ENCODE data around the gene SUPT3H.
"Not testable (repeated sequence)": the region's sequence is repeated elsewhere in the genome, so short reads cannot be mapped to it uniquely, and the experiment has no call there.

The SUPT3H gene

DNA sequence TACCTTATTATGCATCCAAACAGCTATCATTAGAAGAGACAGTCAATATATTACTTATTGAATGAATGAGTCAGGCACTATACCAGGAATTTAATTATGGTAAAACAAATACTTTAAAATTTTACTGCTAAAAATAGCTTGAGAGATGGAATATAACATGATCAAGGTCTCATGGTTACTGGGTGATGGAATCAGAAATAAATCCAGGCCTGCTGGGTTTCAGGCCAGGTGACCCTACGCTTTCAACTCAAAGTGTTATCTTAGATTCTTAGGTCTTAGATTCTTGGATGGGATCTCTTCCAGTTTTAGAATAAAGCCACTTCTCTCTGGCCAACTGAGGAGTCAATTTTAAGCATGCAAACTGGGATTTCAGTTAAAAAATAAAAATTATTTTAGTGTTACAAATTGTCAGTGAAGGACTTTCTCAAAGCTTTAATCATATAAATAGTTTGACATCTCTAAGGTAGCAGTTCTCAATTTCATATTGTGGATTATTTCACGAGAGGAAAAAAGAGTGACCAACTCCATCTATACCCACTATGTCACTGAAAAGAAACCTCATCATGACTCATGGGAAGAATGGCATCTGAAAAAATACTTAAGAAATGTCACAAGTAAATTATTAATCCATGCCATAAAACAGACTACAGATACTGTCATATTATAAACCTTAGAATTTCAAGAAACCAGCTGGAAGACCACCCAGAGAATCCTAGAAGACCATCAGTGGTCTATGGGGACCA, 333.1 kb downstream of the SUPT3H start:
- FAIRE-seq: no peak
- TF ChIP-seq TAF1 (IDR thresholded peaks at IDR 0.05; ENCODE audit: low read depth, low read length) (no peak), SPI1 (IDR thresholded peaks at IDR 0.05; ENCODE audit: low read depth, low read length) (no peak), POLR2AphosphoS5 (IDR thresholded peaks at IDR 0.05; ENCODE audit: low read depth, low read length) (no peak)

GRCh38 chr6:45044086-45044485, 333.6 kb downstream of the SUPT3H start:
- no peak for DNase-seq (ENCODE audit: insufficient read length, low spot score)
- TF ChIP-seq PAX5 (IDR thresholded peaks at IDR 0.05; ENCODE audit: insufficient read depth, low read length, severe bottlenecking): no peak
- TF ChIP-seq POLR2AphosphoS5 (IDR thresholded peaks at IDR 0.05; ENCODE audit: low read depth, low read length): no peak
- TF ChIP-seq POU2F2 (IDR thresholded peaks at IDR 0.05; ENCODE audit: low read depth, low read length): no peak
- TF ChIP-seq POLR2A (IDR thresholded peaks at IDR 0.05; ENCODE audit: low read depth, low read length): no peak
- 0 out of 2 replicates have a peak, but pooled peaks have one; percentile 9 for TF ChIP-seq SPI1 (IDR thresholded peaks at IDR 0.05; ENCODE audit: low read depth, low read length)
- FAIRE-seq: no peak

More for the DNA sequence above, 333.1 kb downstream of the SUPT3H start:
- DNase-seq (ENCODE audit: insufficient read length, low spot score): no peak

- not testable (repeated sequence) for DNase-seq (ENCODE audit: insufficient read length, low spot score); FAIRE-seq
Measured at GRCh38 chr6:45042673-45043072, 335.1 kb downstream of the SUPT3H start.

GRCh38 chr6:45038226-45038625, 339.5 kb downstream of the SUPT3H start:
- no peak for FAIRE-seq
- TF ChIP-seq POLR2AphosphoS5 (IDR thresholded peaks at IDR 0.05; ENCODE audit: low read depth, low read length): no peak
- no peak for TF ChIP-seq POU2F2 (IDR thresholded peaks at IDR 0.05; ENCODE audit: low read depth, low read length)
- TF ChIP-seq TAF1 (IDR thresholded peaks at IDR 0.05; ENCODE audit: low read depth, low read length): no peak
- TF ChIP-seq POLR2A (IDR thresholded peaks at IDR 0.05; ENCODE audit: low read depth, low read length): no peak
- no peak for TF ChIP-seq SPI1 (IDR thresholded peaks at IDR 0.05; ENCODE audit: low read depth, low read length)
- TF ChIP-seq PAX5 (IDR thresholded peaks at IDR 0.05; ENCODE audit: insufficient read depth, low read length, severe bottlenecking): no peak
- no peak for DNase-seq (ENCODE audit: insufficient read length, low spot score)

DNA sequence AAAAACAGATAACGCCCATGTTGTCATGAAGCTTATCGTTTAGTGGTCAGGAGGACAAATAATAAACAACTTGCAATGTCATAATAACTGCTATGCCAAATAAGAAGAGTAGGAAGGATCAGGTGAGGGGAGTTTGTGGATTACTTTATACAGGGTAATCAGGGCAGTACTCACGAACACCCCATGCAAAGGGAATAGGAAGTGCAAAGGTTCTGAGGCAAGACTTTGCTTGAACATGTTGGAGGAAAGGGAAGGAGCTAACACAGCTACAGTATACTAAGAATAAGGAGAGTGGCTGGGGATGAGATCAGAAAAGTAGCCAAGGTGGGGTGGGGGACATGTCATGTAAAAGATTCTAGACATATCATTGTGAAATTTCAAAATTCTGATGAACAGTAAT, 341.6 kb downstream of the SUPT3H start:
- TF ChIP-seq PAX5 (IDR thresholded peaks at IDR 0.05; ENCODE audit: insufficient read depth, low read length, severe bottlenecking): no peak
- no peak for TF ChIP-seq POU2F2 (IDR thresholded peaks at IDR 0.05; ENCODE audit: low read depth, low read length)
- no peak for TF ChIP-seq TAF1 (IDR thresholded peaks at IDR 0.05; ENCODE audit: low read depth, low read length)
- TF ChIP-seq SPI1 (IDR thresholded peaks at IDR 0.05; ENCODE audit: low read depth, low read length): no peak
- no peak for TF ChIP-seq POLR2AphosphoS5 (IDR thresholded peaks at IDR 0.05; ENCODE audit: low read depth, low read length)
- TF ChIP-seq POLR2A (IDR thresholded peaks at IDR 0.05; ENCODE audit: low read depth, low read length): no peak
- no peak for FAIRE-seq
- no peak for DNase-seq (ENCODE audit: insufficient read length, low spot score)

DNA sequence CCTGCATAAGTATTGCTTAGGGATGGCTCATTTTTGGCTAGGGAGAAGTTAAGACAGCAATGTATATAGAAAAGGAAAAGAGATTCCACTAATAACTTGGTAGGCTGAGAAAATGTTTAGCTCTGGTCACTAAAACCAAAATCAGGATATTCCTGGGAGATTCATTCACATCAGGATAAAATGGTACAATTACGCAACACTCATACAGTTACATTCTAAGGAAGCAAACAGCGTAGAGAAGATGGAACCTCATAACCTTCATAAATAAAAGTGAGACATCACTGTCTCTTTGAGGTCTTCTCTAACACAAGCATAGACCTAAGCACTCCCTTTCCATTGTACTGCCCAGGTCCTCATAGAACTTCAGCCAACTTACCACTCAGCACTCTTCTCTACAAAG, 345.3 kb downstream of the SUPT3H start:
- TF ChIP-seq POLR2AphosphoS5 (IDR thresholded peaks at IDR 0.05; ENCODE audit: low read depth, low read length) (no peak), POLR2A (IDR thresholded peaks at IDR 0.05; ENCODE audit: low read depth, low read length) (no peak), SPI1 (IDR thresholded peaks at IDR 0.05; ENCODE audit: low read depth, low read length) (no peak), POU2F2 (IDR thresholded peaks at IDR 0.05; ENCODE audit: low read depth, low read length) (no peak), PAX5 (IDR thresholded peaks at IDR 0.05; ENCODE audit: insufficient read depth, low read length, severe bottlenecking) (no peak), TAF1 (IDR thresholded peaks at IDR 0.05; ENCODE audit: low read depth, low read length) (no peak)
- FAIRE-seq: peak; percentile 23
- no peak for DNase-seq (ENCODE audit: insufficient read length, low spot score)

- TF ChIP-seq SPI1 (IDR thresholded peaks at IDR 0.05; ENCODE audit: low read depth, low read length) (no peak), PAX5 (IDR thresholded peaks at IDR 0.05; ENCODE audit: insufficient read depth, low read length, severe bottlenecking) (no peak), POLR2A (IDR thresholded peaks at IDR 0.05; ENCODE audit: low read depth, low read length) (no peak), POU2F2 (IDR thresholded peaks at IDR 0.05; ENCODE audit: low read depth, low read length) (no peak), TAF1 (IDR thresholded peaks at IDR 0.05; ENCODE audit: low read depth, low read length) (no peak), POLR2AphosphoS5 (IDR thresholded peaks at IDR 0.05; ENCODE audit: low read depth, low read length) (no peak)
- DNase-seq (ENCODE audit: insufficient read length, low spot score) (no peak), FAIRE-seq (no peak)
Measured at GRCh38 chr6:45031601-45032000, 346.1 kb downstream of the SUPT3H start.

- TF ChIP-seq POLR2A (IDR thresholded peaks at IDR 0.05; ENCODE audit: low read depth, low read length) (no peak), TAF1 (IDR thresholded peaks at IDR 0.05; ENCODE audit: low read depth, low read length) (no peak), POLR2AphosphoS5 (IDR thresholded peaks at IDR 0.05; ENCODE audit: low read depth, low read length) (no peak), PAX5 (IDR thresholded peaks at IDR 0.05; ENCODE audit: insufficient read depth, low read length, severe bottlenecking) (no peak), SPI1 (IDR thresholded peaks at IDR 0.05; ENCODE audit: low read depth, low read length) (no peak), POU2F2 (IDR thresholded peaks at IDR 0.05; ENCODE audit: low read depth, low read length) (no peak)
- DNase-seq (ENCODE audit: insufficient read length, low spot score) (no peak), FAIRE-seq (no peak)
Measured at GRCh38 chr6:45027126-45027525, 350.6 kb downstream of the SUPT3H start.

GRCh38 chr6:45026003-45026516, 351.7 kb downstream of the SUPT3H start:
- FAIRE-seq (no peak), DNase-seq (ENCODE audit: insufficient read length, low spot score) (no peak)
- no peak for TF ChIP-seq TAF1 (IDR thresholded peaks at IDR 0.05; ENCODE audit: low read depth, low read length)
- TF ChIP-seq SPI1 (IDR thresholded peaks at IDR 0.05; ENCODE audit: low read depth, low read length): no peak
- TF ChIP-seq POU2F2 (IDR thresholded peaks at IDR 0.05; ENCODE audit: low read depth, low read length): no peak
- no peak for TF ChIP-seq POLR2A (IDR thresholded peaks at IDR 0.05; ENCODE audit: low read depth, low read length)
- no peak for TF ChIP-seq POLR2AphosphoS5 (IDR thresholded peaks at IDR 0.05; ENCODE audit: low read depth, low read length)
- TF ChIP-seq PAX5 (IDR thresholded peaks at IDR 0.05; ENCODE audit: insufficient read depth, low read length, severe bottlenecking): no peak

DNA sequence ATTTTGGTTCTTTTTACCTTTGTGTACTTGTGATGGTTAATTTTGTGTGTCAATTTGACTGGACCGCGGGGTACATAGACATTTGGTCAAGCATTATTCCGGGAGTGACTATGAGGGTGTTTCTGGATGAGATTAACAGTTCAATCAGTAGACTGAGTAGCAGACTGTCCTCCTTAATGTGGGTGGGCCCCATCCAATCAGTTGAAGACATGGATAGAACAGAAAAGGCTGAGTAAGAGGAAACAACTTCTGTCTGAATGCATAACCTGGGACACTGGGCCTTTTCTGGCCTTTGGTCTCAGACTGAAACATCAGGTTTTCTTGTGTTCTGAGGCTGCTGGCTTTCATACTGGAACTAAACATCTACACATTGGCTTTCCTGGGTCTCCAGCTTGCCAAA, 353.1 kb downstream of the SUPT3H start:
- FAIRE-seq: no peak
- no peak for DNase-seq (ENCODE audit: insufficient read length, low spot score)
- TF ChIP-seq SPI1 (IDR thresholded peaks at IDR 0.05; ENCODE audit: low read depth, low read length) (no peak), POLR2AphosphoS5 (IDR thresholded peaks at IDR 0.05; ENCODE audit: low read depth, low read length) (no peak), POU2F2 (IDR thresholded peaks at IDR 0.05; ENCODE audit: low read depth, low read length) (no peak), POLR2A (IDR thresholded peaks at IDR 0.05; ENCODE audit: low read depth, low read length) (no peak), TAF1 (IDR thresholded peaks at IDR 0.05; ENCODE audit: low read depth, low read length) (no peak), PAX5 (IDR thresholded peaks at IDR 0.05; ENCODE audit: insufficient read depth, low read length, severe bottlenecking) (no peak)
